Effector memory CD8-positive, alpha-beta T cell (primary cell): Measurements from ENCODE around the gene TSTD2.
"Not testable (repeated sequence)": the region's sequence is repeated elsewhere in the genome, so short reads cannot be mapped to it uniquely, and the experiment has no call there.

Experiments
- ATAC-seq: fragments of 150-1000 bp; cut with Tn5 transposase; replicated peaks from 2 replicates; pipeline ENCODE4 v1.10.0; 2021; ENCODE audit warnings: mild to moderate bottlenecking, moderate library complexity
- DNase-seq, 3 experiments: peaks; one replicate each; pipeline ENCODE4 v3.0.0; 2021
- H3K27ac Mint-ChIP-seq, 2 donors: one replicate each; pipeline ENCODE4 v1.8.0; 2022; ENCODE audit warnings: mild to moderate bottlenecking in 2 of 2, mixed read lengths in 2 of 2, moderate library complexity in 2 of 2
- H3K27me3 Mint-ChIP-seq, 2 donors: one replicate each; pipeline ENCODE4 v1.8.0; 2022; ENCODE audit warnings: mixed read lengths in 2 of 2
- H3K36me3 Mint-ChIP-seq: one replicate; pipeline ENCODE4 v1.8.0; 2022; ENCODE audit warnings: mild to moderate bottlenecking, moderate library complexity, mixed read lengths; ENCODE audit not compliant: insufficient read depth
- H3K4me1 Mint-ChIP-seq, 2 donors: one replicate each; pipeline ENCODE4 v1.8.0; 2022; ENCODE audit warnings: low read depth in 2 of 2, mixed read lengths in 2 of 2
- H3K4me3 Mint-ChIP-seq, 2 donors: one replicate each; pipeline ENCODE4 v1.8.0; 2022; ENCODE audit warnings: mild to moderate bottlenecking in 2 of 2, mixed read lengths in 2 of 2, moderate library complexity in 2 of 2
- H3K9me3 Mint-ChIP-seq, 2 donors: one replicate each; pipeline ENCODE4 v1.8.0; 2022; ENCODE audit warnings: mixed read lengths in 2 of 2

Gene TSTD2

GRCh38 chr9:97623946-97624345 is 9.2 kb downstream of the TSTD2 start:
- no peaks in the 10 kb centered on the region for H3K9me3 Mint-ChIP-seq
- H3K27me3 Mint-ChIP-seq, result no peaks in the 10 kb centered on the region
- no peak overlapping the region for H3K4me3 Mint-ChIP-seq
- H3K4me1 Mint-ChIP-seq, result no peaks in the 10 kb centered on the region
- DNase-seq (no peak), ATAC-seq (no peak)
- H3K36me3 Mint-ChIP-seq, result peaks cover 5% of the 10 kb centered on the region
- no peak overlapping the region for H3K27ac Mint-ChIP-seq

- not testable (repeated sequence) for DNase-seq, H3K27ac Mint-ChIP-seq, H3K36me3 Mint-ChIP-seq, H3K9me3 Mint-ChIP-seq, ATAC-seq, H3K4me3 Mint-ChIP-seq, H3K27me3 Mint-ChIP-seq, H3K4me1 Mint-ChIP-seq
Observed at GRCh38 chr9:97622483-97622882, 10.7 kb downstream of the TSTD2 start.

GRCh38 chr9:97620063-97620462 is 13.1 kb downstream of the TSTD2 start:
- ATAC-seq, H3K36me3 Mint-ChIP-seq, H3K27me3 Mint-ChIP-seq, H3K4me1 Mint-ChIP-seq, H3K4me3 Mint-ChIP-seq, H3K9me3 Mint-ChIP-seq, DNase-seq: not testable (repeated sequence)
- peak overlapping the region in 1 of 2 donors; percentile 80 for H3K27ac Mint-ChIP-seq

GRCh38 chr9:97617939-97618416 is 15.2 kb downstream of the TSTD2 start:
- no peak for ATAC-seq
- no peaks in the 10 kb centered on the region for H3K27me3 Mint-ChIP-seq
- no peak overlapping the region for H3K4me3 Mint-ChIP-seq
- no peak for DNase-seq
- H3K9me3 Mint-ChIP-seq, result no peaks in the 10 kb centered on the region
- H3K36me3 Mint-ChIP-seq, result peaks cover 10% of the 10 kb centered on the region
- peaks cover 0 to 3% of the 10 kb centered on the region in 2 donors for H3K4me1 Mint-ChIP-seq
- peak overlapping the region in 1 of 2 donors; percentile 18 for H3K27ac Mint-ChIP-seq

- H3K36me3 Mint-ChIP-seq, result peaks cover 5% of the 10 kb centered on the region
- ATAC-seq (peak; percentile 70), DNase-seq (peak; percentile 55 to 58 (median 57))
- peaks cover 0 to 3% of the 10 kb centered on the region in 2 donors for H3K4me1 Mint-ChIP-seq
- H3K27ac Mint-ChIP-seq, result no peak overlapping the region
- no peaks in the 10 kb centered on the region for H3K27me3 Mint-ChIP-seq
- no peaks in the 10 kb centered on the region for H3K9me3 Mint-ChIP-seq
- no peak overlapping the region for H3K4me3 Mint-ChIP-seq
Observed at GRCh38 chr9:97615439-97616072, 17.6 kb downstream of the TSTD2 start.

- Mint-ChIP-seq H3K27ac (no peak overlapping the region), H3K36me3 (peaks cover 16% of the 10 kb centered on the region)
Observed at GRCh38 chr9:97604901-97605645, 28.1 kb downstream of the TSTD2 start.

GRCh38 chr9:97602430-97602829 is 30.7 kb downstream of the TSTD2 start:
- Mint-ChIP-seq H3K27me3 (no peaks in the 10 kb centered on the region), H3K27ac (no peak overlapping the region), H3K9me3 (no peaks in the 10 kb centered on the region), H3K4me1 (peaks cover 5% of the 10 kb centered on the region in 2 donors), H3K4me3 (no peak overlapping the region), H3K36me3 (peaks cover 16% of the 10 kb centered on the region)
- DNase-seq, result no peak
- no peak for ATAC-seq

More at GRCh38 chr9:97604901-97605645, 28.1 kb downstream of the TSTD2 start:
- ATAC-seq, result no peak
- Mint-ChIP-seq H3K27me3 (no peaks in the 10 kb centered on the region), H3K4me3 (no peak overlapping the region), H3K4me1 (no peaks in the 10 kb centered on the region), H3K9me3 (no peaks in the 10 kb centered on the region)
- DNase-seq, result no peak

GRCh38 chr9:97601228-97601898 is 31.8 kb downstream of the TSTD2 start:
- no peaks in the 10 kb centered on the region for H3K9me3 Mint-ChIP-seq
- no peak overlapping the region for H3K4me3 Mint-ChIP-seq
- peaks cover 16% of the 10 kb centered on the region for H3K36me3 Mint-ChIP-seq
- ATAC-seq, result no peak
- no peak overlapping the region for H3K27ac Mint-ChIP-seq
- H3K27me3 Mint-ChIP-seq, result peaks cover 0 to 3% of the 10 kb centered on the region in 2 donors
- no peak for DNase-seq
- peaks cover 5% of the 10 kb centered on the region in 2 donors for H3K4me1 Mint-ChIP-seq

- Mint-ChIP-seq H3K9me3 (no peaks in the 10 kb centered on the region), H3K27ac (no peak overlapping the region), H3K36me3 (peaks cover 11% of the 10 kb centered on the region), H3K4me1 (peaks cover 5% of the 10 kb centered on the region in 2 donors), H3K27me3 (peaks cover 0 to 9% of the 10 kb centered on the region in 2 donors), H3K4me3 (no peak overlapping the region)
- no peak for ATAC-seq
- DNase-seq, result no peak
Observed at GRCh38 chr9:97600531-97601227, 32.5 kb downstream of the TSTD2 start.

GRCh38 chr9:97599314-97599846 is 33.8 kb downstream of the TSTD2 start:
- H3K27ac Mint-ChIP-seq, result peak overlapping the region in 1 of 2 donors; percentile 21
- ATAC-seq, result no peak
- peaks cover 0 to 9% of the 10 kb centered on the region in 2 donors for H3K27me3 Mint-ChIP-seq
- peaks cover 5% of the 10 kb centered on the region in 2 donors for H3K4me1 Mint-ChIP-seq
- DNase-seq, result no peak
- H3K36me3 Mint-ChIP-seq, result peaks cover 6% of the 10 kb centered on the region
- H3K9me3 Mint-ChIP-seq, result no peaks in the 10 kb centered on the region
- no peak overlapping the region for H3K4me3 Mint-ChIP-seq

GRCh38 chr9:97598461-97599288 is 34.5 kb downstream of the TSTD2 start:
- ATAC-seq (peak; percentile 95), DNase-seq (peak; percentile 57 to 69 (median 64))
- H3K27ac Mint-ChIP-seq, result peak overlapping the region in 1 of 2 donors; percentile 21
- H3K4me1 Mint-ChIP-seq, result peaks cover 5% of the 10 kb centered on the region in 2 donors
- peaks cover 0 to 9% of the 10 kb centered on the region in 2 donors for H3K27me3 Mint-ChIP-seq
- no peaks in the 10 kb centered on the region for H3K9me3 Mint-ChIP-seq
- H3K36me3 Mint-ChIP-seq, result peaks cover under 1% of the 10 kb centered on the region
- H3K4me3 Mint-ChIP-seq, result peak overlapping the region; percentile 32 to 68

- H3K27ac Mint-ChIP-seq, result no peak overlapping the region
- H3K36me3 Mint-ChIP-seq, result no peaks in the 10 kb centered on the region
- H3K4me1 Mint-ChIP-seq, result peaks cover 5% of the 10 kb centered on the region in 2 donors
- DNase-seq (no peak), ATAC-seq (no peak)
- H3K27me3 Mint-ChIP-seq, result peaks cover 2 to 9% of the 10 kb centered on the region in 2 donors
- H3K4me3 Mint-ChIP-seq, result no peak overlapping the region
- no peaks in the 10 kb centered on the region for H3K9me3 Mint-ChIP-seq
Observed at GRCh38 chr9:97596906-97597305, 36.3 kb downstream of the TSTD2 start.
